ENCODE data around the gene CERS6.
"Not testable (repeated sequence)": the region's sequence is repeated elsewhere in the genome, so short reads cannot be mapped to it uniquely, and the experiment has no call there.

The CERS6 gene, protein sequence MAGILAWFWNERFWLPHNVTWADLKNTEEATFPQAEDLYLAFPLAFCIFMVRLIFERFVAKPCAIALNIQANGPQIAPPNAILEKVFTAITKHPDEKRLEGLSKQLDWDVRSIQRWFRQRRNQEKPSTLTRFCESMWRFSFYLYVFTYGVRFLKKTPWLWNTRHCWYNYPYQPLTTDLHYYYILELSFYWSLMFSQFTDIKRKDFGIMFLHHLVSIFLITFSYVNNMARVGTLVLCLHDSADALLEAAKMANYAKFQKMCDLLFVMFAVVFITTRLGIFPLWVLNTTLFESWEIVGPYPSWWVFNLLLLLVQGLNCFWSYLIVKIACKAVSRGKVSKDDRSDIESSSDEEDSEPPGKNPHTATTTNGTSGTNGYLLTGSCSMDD

GRCh38 chr2:168455645-168456520 is at the start of gene CERS6:
TSS of gene CERS6 (plus strand) at chr2:168456272. CDS start at chr2:168456449, 177 bp downstream.
- H3K9me3 Mint-ChIP-seq, result no peaks in the 10 kb centered on the region
- H3K36me3 Mint-ChIP-seq, result no peaks in the 10 kb centered on the region
- no peak within 1 kb of the TSS for H3K4me3 Mint-ChIP-seq
- peaks cover 11% of the 10 kb centered on the region for H3K4me1 Mint-ChIP-seq
- H3K27ac Mint-ChIP-seq, result no peak within 1 kb of the TSS
- ATAC-seq (peak; percentile 98), DNase-seq (ENCODE audit: low spot score in 2 of 2) (peak; percentile 73 to 85)

DNA sequence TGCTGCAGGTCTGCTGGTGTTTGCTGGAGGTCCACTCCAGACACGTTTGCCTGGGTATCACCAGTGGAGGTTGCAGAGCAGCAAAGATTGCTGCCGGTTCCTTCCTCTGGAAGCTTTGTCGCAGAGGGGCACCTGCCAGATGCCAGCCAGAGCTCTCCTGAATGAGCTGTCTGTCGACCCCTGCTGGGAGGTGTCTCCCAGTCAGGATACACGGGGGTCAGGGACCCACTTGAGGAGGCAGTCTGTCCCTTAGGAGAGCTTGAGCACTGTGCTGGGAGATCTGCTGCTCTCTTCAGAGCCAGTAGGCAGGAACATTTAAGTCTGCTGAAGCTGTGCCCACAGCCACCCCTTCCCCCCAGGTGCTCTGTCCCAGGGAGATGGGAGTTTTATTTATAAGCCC is 43.8 kb upstream of the CERS6 start:
- not testable (repeated sequence) for DNase-seq (ENCODE audit: low spot score in 2 of 2); H3K9me3 Mint-ChIP-seq; ATAC-seq; H3K4me3 Mint-ChIP-seq; H3K36me3 Mint-ChIP-seq; H3K27ac Mint-ChIP-seq; H3K4me1 Mint-ChIP-seq

DNA sequence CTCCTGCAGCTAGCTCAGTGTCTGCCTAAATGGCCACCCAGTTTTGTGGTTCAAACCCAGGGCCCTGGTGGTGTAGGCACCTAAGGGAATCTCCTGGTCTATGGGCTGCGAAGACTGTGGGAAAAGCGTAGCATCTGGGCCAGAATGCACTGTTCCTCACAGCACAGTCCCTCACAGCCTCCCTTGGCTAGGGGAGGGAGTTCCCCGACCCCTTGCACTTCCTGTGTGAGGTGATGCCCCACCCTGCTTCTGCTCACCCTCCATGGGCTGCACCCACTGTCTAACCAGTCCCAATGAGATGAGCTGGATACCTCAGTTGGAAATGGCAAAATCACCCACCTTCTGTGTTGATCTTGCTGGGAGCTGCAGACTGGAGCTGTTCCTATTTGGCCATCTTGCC is 43.0 kb upstream of the CERS6 start:
- DNase-seq (ENCODE audit: low spot score in 2 of 2); H3K36me3 Mint-ChIP-seq; H3K4me3 Mint-ChIP-seq; H3K9me3 Mint-ChIP-seq; H3K4me1 Mint-ChIP-seq; H3K27ac Mint-ChIP-seq; ATAC-seq: not testable (repeated sequence)

DNA sequence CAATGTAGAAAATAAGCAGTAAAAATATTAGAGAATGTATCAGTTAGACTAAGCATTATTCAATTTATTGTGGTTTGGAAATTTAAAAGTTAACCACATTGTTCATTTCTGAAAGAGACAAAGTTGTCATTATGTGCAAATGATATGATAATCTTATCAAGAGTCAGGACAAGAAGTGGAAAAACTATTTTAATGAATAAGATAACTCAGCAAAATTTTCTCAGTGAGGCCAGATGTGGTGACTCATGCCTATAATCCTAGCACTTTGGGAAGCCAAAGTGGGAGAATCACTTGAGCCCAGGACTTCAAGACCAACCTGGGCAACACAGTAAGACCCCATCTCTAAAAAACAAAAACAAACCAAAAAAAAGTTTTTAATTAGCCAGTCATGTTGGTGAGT is 39.5 kb upstream of the CERS6 start:
- Mint-ChIP-seq H3K36me3 (no peaks in the 10 kb centered on the region), H3K9me3 (no peaks in the 10 kb centered on the region), H3K4me3 (no peak overlapping the region), H3K27ac (no peak overlapping the region), H3K4me1 (peaks cover 7% of the 10 kb centered on the region)
- DNase-seq (ENCODE audit: low spot score in 2 of 2) (no peak), ATAC-seq (no peak)

DNA sequence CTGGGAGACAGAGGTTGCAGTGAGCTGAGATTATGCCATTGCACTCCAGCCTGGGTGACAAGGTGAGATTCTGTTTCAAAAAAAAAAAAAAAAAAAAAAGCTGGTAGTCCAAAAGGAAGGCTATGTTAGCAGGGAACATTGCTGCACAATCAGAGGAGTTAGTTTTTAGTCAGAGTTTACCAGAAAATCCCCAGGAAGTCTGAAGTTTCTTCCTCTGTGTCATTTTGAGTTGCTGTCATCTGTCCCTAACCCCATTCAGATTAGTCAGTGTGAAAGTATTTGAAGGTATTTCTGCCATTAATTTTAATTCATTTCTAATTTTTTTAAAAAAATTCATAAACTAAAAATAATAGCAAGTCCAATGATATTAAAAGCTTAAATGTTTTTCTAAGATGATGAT is 33.5 kb upstream of the CERS6 start:
- no peak for ATAC-seq

GRCh38 chr2:168424112-168424951 is 31.7 kb upstream of the CERS6 start:
- ATAC-seq (no peak), DNase-seq (ENCODE audit: low spot score in 2 of 2) (no peak)
- no peak overlapping the region for H3K4me3 Mint-ChIP-seq
- H3K27ac Mint-ChIP-seq, result no peak overlapping the region
- H3K4me1 Mint-ChIP-seq, result peaks cover 10% of the 10 kb centered on the region
- peaks cover 2% of the 10 kb centered on the region for H3K9me3 Mint-ChIP-seq
- no peaks in the 10 kb centered on the region for H3K36me3 Mint-ChIP-seq

More for the DNA sequence above, 33.5 kb upstream of the CERS6 start:
- H3K4me1 Mint-ChIP-seq, result peaks cover 10% of the 10 kb centered on the region
- no peak overlapping the region for H3K4me3 Mint-ChIP-seq
- H3K9me3 Mint-ChIP-seq, result peaks cover 2% of the 10 kb centered on the region
- no peak overlapping the region for H3K27ac Mint-ChIP-seq
- no peak for DNase-seq (ENCODE audit: low spot score in 2 of 2)
- no peaks in the 10 kb centered on the region for H3K36me3 Mint-ChIP-seq

DNA sequence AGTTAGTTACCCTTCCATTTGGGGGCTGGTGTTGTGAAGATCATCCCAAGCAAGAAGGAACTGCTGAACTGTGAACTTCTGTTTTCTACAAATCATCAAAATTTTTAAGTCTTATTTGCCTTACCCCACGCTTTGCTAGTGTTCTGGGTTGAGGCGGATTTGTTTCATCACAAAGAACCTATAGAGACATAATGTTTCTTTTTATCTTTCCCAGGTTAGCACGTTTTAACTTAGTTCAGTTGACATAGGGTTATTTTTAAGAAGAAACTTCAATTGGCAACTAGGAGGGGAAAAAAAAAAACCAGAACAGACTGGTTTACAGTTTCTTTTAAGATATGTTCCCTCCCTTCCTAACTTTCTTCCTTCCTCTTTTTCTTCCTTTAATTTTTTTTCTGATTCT is 31.1 kb upstream of the CERS6 start:
- peaks cover 10% of the 10 kb centered on the region for H3K4me1 Mint-ChIP-seq
- H3K4me3 Mint-ChIP-seq, result no peak overlapping the region
- H3K27ac Mint-ChIP-seq, result no peak overlapping the region
- ATAC-seq, result no peak
- no peak for DNase-seq (ENCODE audit: low spot score in 2 of 2)
- peaks cover 2% of the 10 kb centered on the region for H3K9me3 Mint-ChIP-seq
- no peaks in the 10 kb centered on the region for H3K36me3 Mint-ChIP-seq

DNA sequence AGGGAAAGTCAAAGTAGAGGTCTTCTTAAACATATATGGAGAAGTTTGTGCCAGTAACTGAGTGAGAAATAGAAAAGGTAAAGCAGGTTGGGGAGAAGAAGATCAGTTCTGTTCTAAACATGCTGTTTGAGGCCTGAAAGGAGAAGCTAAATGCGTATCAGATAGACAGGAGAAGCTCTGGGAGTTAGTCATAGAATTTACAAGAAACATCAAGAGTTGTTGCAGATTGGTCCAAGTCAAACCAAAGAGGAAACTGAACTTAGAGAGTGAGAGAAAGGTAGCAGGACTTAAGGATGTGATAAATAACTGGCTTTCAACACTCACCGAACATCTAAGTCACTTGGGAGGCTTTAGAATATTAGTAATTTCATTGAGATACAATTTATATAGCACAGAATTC is 29.2 kb upstream of the CERS6 start:
- Mint-ChIP-seq H3K4me1 (peaks cover 10% of the 10 kb centered on the region), H3K9me3 (peaks cover 2% of the 10 kb centered on the region), H3K36me3 (no peaks in the 10 kb centered on the region), H3K4me3 (no peak overlapping the region), H3K27ac (no peak overlapping the region)
- DNase-seq (ENCODE audit: low spot score in 2 of 2) (no peak), ATAC-seq (peak; percentile 39)

GRCh38 chr2:168427451-168427850 is 28.6 kb upstream of the CERS6 start:
- Mint-ChIP-seq H3K4me1 (peaks cover 10% of the 10 kb centered on the region), H3K9me3 (peaks cover 2% of the 10 kb centered on the region), H3K27ac (no peak overlapping the region), H3K4me3 (no peak overlapping the region), H3K36me3 (no peaks in the 10 kb centered on the region)
- DNase-seq (ENCODE audit: low spot score in 2 of 2), result no peak
- ATAC-seq, result no peak

DNA sequence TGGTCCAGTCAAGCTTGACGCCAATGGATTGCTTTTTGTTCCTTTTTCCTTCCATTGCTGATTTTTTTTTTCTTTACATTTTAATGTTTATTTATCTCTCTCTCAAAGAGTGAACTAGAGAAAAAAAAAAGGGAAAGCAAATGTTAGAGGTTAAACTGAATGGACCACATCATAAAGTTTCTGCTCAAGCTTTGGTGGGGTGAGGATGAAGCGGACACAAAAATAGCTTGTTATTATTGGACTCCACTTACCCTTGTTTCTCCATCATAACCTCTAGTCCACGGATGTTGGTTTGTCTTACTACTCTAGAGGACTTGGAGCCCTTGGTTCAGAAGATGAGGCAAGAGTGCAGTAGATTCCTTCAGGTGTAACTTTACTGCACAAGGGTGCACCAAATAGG is 27.6 kb upstream of the CERS6 start:
- H3K36me3 Mint-ChIP-seq, result no peaks in the 10 kb centered on the region

DNA sequence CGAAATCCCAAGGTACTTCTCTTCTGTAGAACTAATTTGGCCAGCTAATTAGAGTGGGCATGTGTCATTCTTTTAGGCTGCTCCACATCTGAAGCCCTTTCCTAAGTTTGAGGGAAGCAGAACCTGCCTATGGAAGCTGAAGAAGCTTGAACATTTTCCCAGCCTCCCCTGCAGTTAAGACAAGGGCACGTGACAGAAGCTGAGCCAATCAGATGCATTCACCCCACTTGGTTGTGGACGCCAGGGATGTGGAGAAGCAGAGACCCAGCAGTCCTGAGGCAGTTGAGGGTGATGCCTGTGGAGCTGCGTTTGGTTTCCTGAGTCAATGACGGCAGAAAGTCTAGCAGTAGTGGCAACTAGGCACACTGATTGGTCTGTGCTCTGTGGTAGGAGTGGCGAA is 26.1 kb upstream of the CERS6 start:
- ATAC-seq, result no peak
- Mint-ChIP-seq H3K36me3 (no peaks in the 10 kb centered on the region), H3K4me3 (no peak overlapping the region), H3K27ac (no peak overlapping the region), H3K9me3 (no peaks in the 10 kb centered on the region), H3K4me1 (peaks cover 12% of the 10 kb centered on the region)
- DNase-seq (ENCODE audit: low spot score in 2 of 2), result no peak

More for the DNA sequence above, 27.6 kb upstream of the CERS6 start:
- Mint-ChIP-seq H3K4me3 (no peak overlapping the region), H3K27ac (no peak overlapping the region), H3K4me1 (peaks cover 16% of the 10 kb centered on the region), H3K9me3 (peaks cover 2% of the 10 kb centered on the region)
- DNase-seq (ENCODE audit: low spot score in 2 of 2), result no peak
- no peak for ATAC-seq

DNA sequence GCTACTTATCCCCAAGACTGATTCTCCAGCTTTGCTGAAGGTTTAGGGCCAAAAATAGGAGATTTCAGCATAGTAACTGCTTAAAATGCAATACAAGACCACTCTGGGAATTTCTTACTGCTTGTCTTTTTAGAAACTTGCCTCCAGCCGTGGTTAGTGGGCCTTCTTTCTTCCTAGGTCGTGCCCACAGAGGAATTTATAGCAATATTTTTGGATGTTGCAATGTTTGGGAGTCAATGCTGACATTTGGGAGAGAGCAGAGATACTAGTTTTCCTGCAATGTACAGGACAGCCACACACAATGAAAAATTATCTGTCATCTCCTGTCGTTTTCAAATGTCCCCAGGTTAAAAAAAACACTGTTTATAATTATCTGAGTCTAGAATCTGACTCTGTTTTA is 25.6 kb upstream of the CERS6 start:
- no peak for DNase-seq (ENCODE audit: low spot score in 2 of 2)

DNA sequence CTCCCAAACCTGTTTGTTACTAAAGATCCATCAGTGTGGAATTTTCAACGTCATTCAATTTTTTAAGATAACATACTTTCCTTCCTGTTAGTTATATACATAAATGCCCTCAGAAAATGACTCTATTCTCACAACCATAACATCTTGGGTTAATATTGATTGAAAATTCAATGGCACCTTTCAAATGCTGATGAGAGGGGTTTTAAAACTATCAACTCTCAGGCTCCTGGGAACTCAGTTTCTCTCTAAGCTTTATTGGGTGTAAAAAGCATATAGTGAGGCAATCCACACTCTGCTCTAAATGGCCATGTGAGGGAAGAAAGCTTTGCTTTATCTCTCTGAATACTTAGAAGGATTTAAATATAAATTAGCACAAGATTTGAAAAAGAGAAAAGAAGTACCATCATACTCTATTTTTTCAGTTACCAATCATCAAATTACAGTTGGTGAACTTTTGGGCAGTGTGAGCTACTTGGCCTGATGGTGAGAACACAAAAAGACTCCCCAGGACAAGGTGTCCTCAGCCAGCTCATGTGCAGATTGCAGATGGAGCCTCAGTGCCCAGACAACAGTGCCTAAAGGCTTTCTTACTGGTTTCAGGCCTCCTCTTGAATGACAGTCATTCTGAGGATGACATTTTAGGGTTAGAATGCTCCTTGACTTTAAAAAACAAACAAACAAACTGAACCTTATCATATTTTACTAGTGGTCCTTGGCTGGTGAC is 24.6 kb upstream of the CERS6 start:
- H3K4me3 Mint-ChIP-seq, result no peak overlapping the region
- no peak overlapping the region for H3K27ac Mint-ChIP-seq
- ATAC-seq, result no peak
- peaks cover 11% of the 10 kb centered on the region for H3K4me1 Mint-ChIP-seq
- no peaks in the 10 kb centered on the region for H3K9me3 Mint-ChIP-seq
- no peak for DNase-seq (ENCODE audit: low spot score in 2 of 2)
- H3K36me3 Mint-ChIP-seq, result no peaks in the 10 kb centered on the region

More for the DNA sequence above, 25.6 kb upstream of the CERS6 start:
- peaks cover 12% of the 10 kb centered on the region for H3K4me1 Mint-ChIP-seq
- no peak for ATAC-seq
- no peak overlapping the region for H3K27ac Mint-ChIP-seq
- H3K9me3 Mint-ChIP-seq, result no peaks in the 10 kb centered on the region
- no peak overlapping the region for H3K4me3 Mint-ChIP-seq
- H3K36me3 Mint-ChIP-seq, result no peaks in the 10 kb centered on the region

- no peak overlapping the region for H3K4me3 Mint-ChIP-seq
- peaks cover 6% of the 10 kb centered on the region for H3K4me1 Mint-ChIP-seq
- DNase-seq (ENCODE audit: low spot score in 2 of 2) (no peak), ATAC-seq (no peak)
- no peaks in the 10 kb centered on the region for H3K9me3 Mint-ChIP-seq
- H3K27ac Mint-ChIP-seq, result no peak overlapping the region
- no peaks in the 10 kb centered on the region for H3K36me3 Mint-ChIP-seq
Measured at GRCh38 chr2:168432100-168432499, 24.0 kb upstream of the CERS6 start.

Data from stimulated activated effector memory CD8-positive, alpha-beta T cell treated with anti-CD3 and anti-CD28 coated beads, Interleukin-12 subunit alpha, Interleukin-12 subunit beta, amount 100 ng/mL, for 72 hours (primary cell).